ENCODE results near the gene TPSB2. TPM values are rescaled to one million over a fixed set of nuclear protein-coding genes. Genes with fewer than 3 reads are reported as not detected.
"Not testable (repeated sequence)": the region's sequence is repeated elsewhere in the genome, so short reads cannot be mapped to it uniquely, and the experiment has no call there.

Gene TPSB2
- total RNA-seq, 6 experiments from 2014 or later: 0.24 to 1.6 (median 0.83) TPM; not detected in 2

DNA sequence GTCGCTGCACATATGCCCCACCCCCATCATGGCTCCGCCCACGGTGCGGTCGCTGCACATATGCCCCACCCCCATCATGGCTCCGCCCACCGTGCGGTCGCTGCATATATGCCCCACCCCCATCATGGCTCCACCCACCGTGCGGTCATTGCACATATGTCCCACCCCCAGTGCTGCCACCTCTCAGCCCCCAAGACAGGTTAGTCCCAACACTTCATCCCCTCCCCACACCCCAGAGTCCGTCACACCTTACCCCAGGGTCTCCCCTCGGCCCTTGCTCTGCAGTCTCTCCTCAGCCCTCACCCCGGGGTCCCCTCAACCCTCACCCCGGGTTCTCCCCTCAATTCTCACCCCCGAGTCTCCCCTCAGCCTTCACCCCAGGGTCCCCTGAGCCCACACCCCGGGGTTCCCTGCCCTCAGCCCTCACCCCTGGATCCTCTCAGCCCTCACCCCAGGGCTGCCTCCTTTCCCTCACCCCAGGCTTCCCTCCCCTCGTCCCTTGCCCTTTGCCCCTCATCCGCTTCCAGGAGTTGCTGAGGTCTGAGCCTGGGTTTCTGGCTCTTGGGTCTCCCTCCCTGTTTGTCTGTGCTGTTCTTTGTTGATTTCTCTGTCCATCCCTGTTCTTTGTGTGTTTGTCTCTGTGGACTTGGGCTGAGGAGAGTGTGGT lies 30.5 kb downstream of the TPSB2 start:
- 68% methylated on average over 9 of the region's 19 CpGs for WGBS (ENCODE audit: insufficient coverage, low coverage, low lambda C conversion rate, missing lambda C conversion rate)
- Histone ChIP-seq H3K4me3 (no peak overlapping the region), H3K27ac (no peak overlapping the region), H3K27me3 (no peaks in the 10 kb centered on the region), H3K4me1 (peaks cover 0 to under 1% (median 0%) of the 10 kb centered on the region in 4 donors), H3K9me3 (no peaks in the 10 kb centered on the region), H3K36me3 (no peaks in the 10 kb centered on the region)
- intact Hi-C loops (cut with DNase I): no loop called here
- ATAC-seq (peak in 3 of 4 donors; percentile 18 to 54 (median 18)), DNase-seq (no peak)
- TF ChIP-seq POLR2A (IDR thresholded peaks at IDR 0.05): no peak
- TF ChIP-seq, protein P1, sequence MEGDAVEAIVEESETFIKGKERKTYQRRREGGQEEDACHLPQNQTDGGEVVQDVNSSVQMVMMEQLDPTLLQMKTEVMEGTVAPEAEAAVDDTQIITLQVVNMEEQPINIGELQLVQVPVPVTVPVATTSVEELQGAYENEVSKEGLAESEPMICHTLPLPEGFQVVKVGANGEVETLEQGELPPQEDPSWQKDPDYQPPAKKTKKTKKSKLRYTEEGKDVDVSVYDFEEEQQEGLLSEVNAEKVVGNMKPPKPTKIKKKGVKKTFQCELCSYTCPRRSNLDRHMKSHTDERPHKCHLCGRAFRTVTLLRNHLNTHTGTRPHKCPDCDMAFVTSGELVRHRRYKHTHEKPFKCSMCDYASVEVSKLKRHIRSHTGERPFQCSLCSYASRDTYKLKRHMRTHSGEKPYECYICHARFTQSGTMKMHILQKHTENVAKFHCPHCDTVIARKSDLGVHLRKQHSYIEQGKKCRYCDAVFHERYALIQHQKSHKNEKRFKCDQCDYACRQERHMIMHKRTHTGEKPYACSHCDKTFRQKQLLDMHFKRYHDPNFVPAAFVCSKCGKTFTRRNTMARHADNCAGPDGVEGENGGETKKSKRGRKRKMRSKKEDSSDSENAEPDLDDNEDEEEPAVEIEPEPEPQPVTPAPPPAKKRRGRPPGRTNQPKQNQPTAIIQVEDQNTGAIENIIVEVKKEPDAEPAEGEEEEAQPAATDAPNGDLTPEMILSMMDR (IDR thresholded peaks at IDR 0.05): no peak

DNA sequence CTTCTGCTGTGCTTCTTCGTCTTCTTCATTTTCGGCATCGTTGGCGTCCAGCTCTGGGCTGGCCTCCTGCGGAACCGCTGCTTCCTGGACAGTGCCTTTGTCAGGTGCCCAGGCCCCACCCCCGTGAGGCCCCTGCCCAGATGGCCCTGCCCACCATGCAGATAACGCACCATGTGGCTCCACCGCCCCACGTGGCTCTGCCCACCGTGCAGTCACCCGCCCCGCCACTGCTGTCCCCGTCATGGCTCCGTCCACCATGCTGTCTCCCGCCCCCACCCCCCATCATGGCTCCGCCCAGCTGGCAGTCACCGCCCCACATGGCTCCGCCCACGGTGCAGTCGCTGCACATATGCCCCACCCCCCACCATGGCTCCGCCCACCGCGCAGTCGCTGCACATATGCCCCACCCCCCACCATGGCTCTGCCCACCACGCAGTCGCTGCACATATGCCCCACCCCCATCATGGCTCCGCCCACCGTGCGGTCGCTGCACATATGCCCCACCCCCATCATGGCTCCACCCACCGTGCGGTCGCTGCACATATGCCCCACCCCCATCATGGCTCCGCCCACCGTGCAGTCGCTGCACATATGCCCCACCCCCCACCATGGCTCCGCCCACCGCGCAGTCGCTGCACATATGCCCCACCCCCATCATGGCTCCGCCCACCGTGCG lies 31.2 kb downstream of the TPSB2 start:
- H3K4me1 ChIP-seq; H3K27me3 ChIP-seq; DNase-seq; intact Hi-C loops (cut with DNase I); H3K36me3 ChIP-seq; H3K9me3 ChIP-seq; H3K27ac ChIP-seq; ATAC-seq; H3K4me3 ChIP-seq: not testable (repeated sequence)
- 78% methylated on average over 34 of the region's 44 CpGs for WGBS (ENCODE audit: insufficient coverage, low coverage, low lambda C conversion rate, missing lambda C conversion rate)

DNA sequence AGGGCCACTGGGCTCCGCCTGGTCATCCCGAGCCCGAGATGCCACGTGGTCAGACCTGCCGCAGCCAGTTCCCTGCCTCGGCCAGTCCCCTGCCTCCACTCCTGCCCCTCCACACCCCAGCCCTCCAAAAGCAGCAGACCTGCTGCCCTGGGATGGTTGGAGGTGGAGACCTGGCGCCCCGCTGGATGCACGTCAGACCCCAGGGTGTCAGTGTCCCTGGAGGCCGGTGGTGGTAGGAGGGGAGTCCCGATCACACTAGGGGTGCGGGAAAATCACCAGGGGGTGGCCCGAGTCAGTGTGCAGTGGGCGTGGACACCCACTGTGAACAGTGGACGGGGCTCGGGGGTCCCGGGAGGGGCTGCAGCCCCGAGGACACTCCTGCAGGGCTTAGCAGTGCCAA lies 31.8 kb downstream of the TPSB2 start:
- Histone ChIP-seq H3K4me1 (peaks cover 0 to 13% (median 0%) of the 10 kb centered on the region in 4 donors), H3K36me3 (no peaks in the 10 kb centered on the region), H3K27me3 (no peaks in the 10 kb centered on the region), H3K27ac (no peak overlapping the region), H3K4me3 (no peak overlapping the region), H3K9me3 (no peaks in the 10 kb centered on the region)
- intact Hi-C loops (cut with DNase I): no loop called here
- no peak for TF ChIP-seq POLR2A (IDR thresholded peaks at IDR 0.05)
- TF ChIP-seq, protein P1 (IDR thresholded peaks at IDR 0.05): no peak
- WGBS (ENCODE audit: insufficient coverage, low coverage, low lambda C conversion rate, missing lambda C conversion rate): 87% methylated on average over 6 of the region's 18 CpGs
- no peak for DNase-seq
- ATAC-seq: no peak

DNA sequence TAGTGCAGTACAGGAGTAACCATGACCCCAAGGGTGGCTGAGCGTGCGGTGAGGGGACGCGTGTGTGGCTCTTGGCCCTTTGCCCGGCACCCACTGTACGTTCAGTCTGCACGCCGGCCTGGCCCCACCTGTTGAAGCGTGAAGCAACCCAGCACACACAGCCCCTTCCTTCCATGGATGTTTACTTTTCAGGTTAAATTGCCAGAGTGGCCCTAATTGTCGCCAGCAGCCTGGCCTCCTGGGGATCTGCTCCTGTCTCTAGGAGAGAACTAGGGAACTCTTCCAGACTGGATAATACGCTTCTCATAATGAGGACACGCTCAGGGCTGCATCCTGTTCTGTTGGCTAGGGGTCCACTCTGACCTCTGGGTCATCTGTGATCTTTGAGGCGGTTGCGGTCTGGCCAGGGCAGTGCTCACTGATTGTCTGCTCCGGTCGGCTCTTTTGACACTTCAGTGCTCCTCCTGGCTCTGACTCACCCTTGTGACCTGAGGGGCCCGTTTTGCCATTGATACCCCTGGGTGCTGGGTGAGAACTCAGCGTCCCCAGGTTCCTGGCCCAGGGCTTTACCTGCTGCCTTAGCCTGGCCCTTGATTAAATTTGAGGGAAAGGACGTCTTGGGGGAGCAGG lies 32.6 kb downstream of the TPSB2 start:
- no peak for ATAC-seq
- 27% methylated on average over 3 of the region's 19 CpGs for WGBS (ENCODE audit: insufficient coverage, low coverage, low lambda C conversion rate, missing lambda C conversion rate)

More for the DNA sequence above, 32.6 kb downstream of the TPSB2 start:
- Histone ChIP-seq H3K27ac (no peak overlapping the region), H3K9me3 (no peaks in the 10 kb centered on the region), H3K27me3 (no peaks in the 10 kb centered on the region), H3K4me1 (peaks cover 0 to 20% (median 0%) of the 10 kb centered on the region in 4 donors), H3K4me3 (no peak overlapping the region), H3K36me3 (no peaks in the 10 kb centered on the region)
- intact Hi-C loops (cut with DNase I): no loop called here
- no peak for DNase-seq
- TF ChIP-seq, protein P1 (IDR thresholded peaks at IDR 0.05): no peak
- TF ChIP-seq POLR2A (IDR thresholded peaks at IDR 0.05): no peak

Data from right lobe of liver (tissue), 6 donors.